HepG2 (cell line): ENCODE data around the gene TMEM187. TPM values are rescaled to one million over a fixed set of nuclear protein-coding genes. Genes with fewer than 3 reads are reported as not detected.

Experiments used
- CBX2 ChIP-seq, 2 experiments: fragments of 200-600 bp in 1 of 2; sonication (generic); formaldehyde crosslinking in 1 of 2; IDR thresholded peaks; 2 replicates each; pipeline versions ENCODE4 v1.7.0 to v1.8.1; 2018 to 2022; ENCODE audit warnings: low read depth in 2 of 2, low read length in 1 of 2, mild to moderate bottlenecking in 1 of 2, missing genetic modification reagents in 1 of 2
- FLYWCH1 ChIP-seq: sonication (generic); formaldehyde crosslinking; IDR thresholded peaks from 2 replicates; pipeline ENCODE4 v1.8.1; 2023; ENCODE audit warnings: mild to moderate bottlenecking, missing genetic modification reagents
- MED1 ChIP-seq: sonication (generic); formaldehyde crosslinking; IDR thresholded peaks from 2 replicates; pipeline ENCODE4 v1.4.0; 2020; ENCODE audit warnings: missing genetic modification reagents
- MIER3 ChIP-seq: IDR thresholded peaks from 2 replicates; pipeline ENCODE4 v1.6.1; 2016; ENCODE audit warnings: missing compliant biosample characterization, borderline replicate concordance
- MTF1 ChIP-seq: sonication (generic); formaldehyde crosslinking; IDR thresholded peaks from 2 replicates; pipeline ENCODE4 v1.5.0; 2020; ENCODE audit warnings: missing genetic modification reagents
- NR2F2 ChIP-seq: IDR thresholded peaks from 2 replicates; pipeline ENCODE4 v1.6.1; 2012; ENCODE audit warnings: low read depth, inconsistent platforms, borderline replicate concordance
- POLR2A ChIP-seq, 2 experiments: IDR thresholded peaks; 2 replicates each; pipeline ENCODE4 v1.6.1; 2011; ENCODE audit warnings: low read depth in 2 of 2, low read length in 2 of 2, mild to moderate bottlenecking in 1 of 2, moderate library complexity in 1 of 2; ENCODE audit not compliant: insufficient read depth in 1 of 2
- RFX5 ChIP-seq: IDR thresholded peaks from 2 replicates; pipeline ENCODE4 v1.6.1; 2011; ENCODE audit warnings: low read depth, low read length, improper control_type of control experiment
- RNF2 ChIP-seq: fragments of 450-650 bp; conservative IDR thresholded peaks from 2 replicates; pipeline ENCODE4 v1.6.1; 2016; ENCODE audit warnings: low read depth
- SIX4 ChIP-seq: sonication (generic); formaldehyde crosslinking; IDR thresholded peaks from 2 replicates; pipeline ENCODE4 v1.4.0; 2020; ENCODE audit warnings: missing genetic modification reagents
- SNAI1 ChIP-seq: sonication (generic); formaldehyde crosslinking; IDR thresholded peaks from 2 replicates; pipeline ENCODE4 v1.5.0; 2020; ENCODE audit warnings: mild to moderate bottlenecking, missing genetic modification reagents, borderline replicate concordance
- STAG1 ChIP-seq: sonication (generic); formaldehyde crosslinking; IDR thresholded peaks from 2 replicates; pipeline ENCODE4 v1.4.0; 2020; ENCODE audit warnings: missing genetic modification reagents
- ZFP36L1 ChIP-seq: sonication (generic); formaldehyde crosslinking; IDR thresholded peaks from 2 replicates; pipeline ENCODE4 v1.8.0; 2022; ENCODE audit warnings: mild to moderate bottlenecking, missing genetic modification reagents, moderate library complexity
- ZFP90 ChIP-seq: sonication (generic); formaldehyde crosslinking; IDR thresholded peaks from 2 replicates; pipeline ENCODE4 v1.8.0; 2022; ENCODE audit warnings: missing genetic modification reagents, mild to moderate bottlenecking, inconsistent platforms, borderline replicate concordance
- ZNF234 ChIP-seq: sonication (generic); formaldehyde crosslinking; conservative IDR thresholded peaks from 2 replicates; pipeline ENCODE4 v1.5.1; 2020; ENCODE audit warnings: mild to moderate bottlenecking, missing genetic modification reagents
- ZNF329 ChIP-seq: sonication (generic); formaldehyde crosslinking; IDR thresholded peaks from 2 replicates; pipeline ENCODE4 v1.9.0; 2021; ENCODE audit warnings: low read depth, mild to moderate bottlenecking, missing genetic modification reagents
- ZNF335 ChIP-seq: sonication (generic); formaldehyde crosslinking; IDR thresholded peaks from 2 replicates; pipeline ENCODE4 v1.4.0; 2020; ENCODE audit warnings: missing genetic modification reagents
- ZNF530 ChIP-seq: sonication (generic); formaldehyde crosslinking; IDR thresholded peaks from 2 replicates; pipeline ENCODE4 v1.5.0; 2020; ENCODE audit warnings: low read depth, mild to moderate bottlenecking, missing genetic modification reagents
- ZNF607 ChIP-seq: sonication (generic); formaldehyde crosslinking; IDR thresholded peaks from 2 replicates; pipeline ENCODE4 v1.5.1; 2020; ENCODE audit warnings: missing genetic modification reagents, mild to moderate bottlenecking, borderline replicate concordance
- ZNF616 ChIP-seq: sonication (generic); formaldehyde crosslinking; IDR thresholded peaks from 2 replicates; pipeline ENCODE4 v1.5.0; 2020; ENCODE audit warnings: low read depth, mild to moderate bottlenecking, missing genetic modification reagents
- ZNF773 ChIP-seq: sonication (generic); formaldehyde crosslinking; IDR thresholded peaks from 2 replicates; pipeline ENCODE4 v1.4.0; 2020; ENCODE audit warnings: missing genetic modification reagents, borderline replicate concordance
- ZSCAN21 ChIP-seq: sonication (generic); formaldehyde crosslinking; IDR thresholded peaks from 2 replicates; pipeline ENCODE4 v1.8.0; 2022; ENCODE audit warnings: mild to moderate bottlenecking, missing genetic modification reagents, moderate library complexity, borderline replicate concordance
- ZZZ3 ChIP-seq: sonication (generic); formaldehyde crosslinking; IDR thresholded peaks from 2 replicates; pipeline ENCODE4 v1.4.0; 2020; ENCODE audit warnings: missing genetic modification reagents, mild to moderate bottlenecking, borderline replicate concordance
- polyA plus RNA-seq, 8 experiments: library from polyadenylated mRNA; depleted of rRNA in 3 of 8; stranded (reverse) in 7 of 8; unstranded in 1 of 8; fragments of >200 nt; fragmentation: Illumina TruSeq in 4 of 8; extraction: Trizol in 4 of 8; gene quantifications; 2 replicates each; pipeline versions ENCODE4 v1.2.1 to v1.2.3, GENCODE V29; 2011 to 2016; ENCODE audit warnings: low read depth in 4 of 8, missing spikeins in 1 of 8, mixed read lengths in 1 of 8; ENCODE audit not compliant: insufficient read depth in 1 of 8
- total RNA-seq, 5 experiments: library from RNA; depleted of rRNA; stranded (reverse); fragments of >200 nt; fragmentation: Illumina TruSeq; extraction: Trizol; gene quantifications; 2 replicates each; pipeline ENCODE4 v1.2.3, GENCODE V29; 2016; ENCODE audit warnings: low read depth in 1 of 5
- TF ChIP-seq, protein P1 (sequence below): sonication (generic); formaldehyde crosslinking; IDR thresholded peaks from 2 replicates; pipeline ENCODE4; 2020; ENCODE audit warnings: missing genetic modification reagents, mild to moderate bottlenecking, borderline replicate concordance
- TF ChIP-seq, protein P2 (sequence below), 2 experiments: fragments of 450-650 bp in 1 of 2; sonication (generic) in 1 of 2; formaldehyde crosslinking; IDR thresholded peaks; 2 replicates each; pipeline versions ENCODE4 v1.5.0 to v1.8.0; 2020 to 2022; ENCODE audit warnings: mild to moderate bottlenecking in 1 of 2, missing genetic modification reagents in 1 of 2
- TF ChIP-seq, protein P3 (sequence below): sonication (generic); formaldehyde crosslinking; IDR thresholded peaks from 2 replicates; pipeline ENCODE4 v1.4.0; 2020; ENCODE audit warnings: missing genetic modification reagents, low read depth, mild to moderate bottlenecking, borderline replicate concordance

Gene TMEM187
- total and polyA plus RNA-seq, 2 of the 13 experiments (the other 11 are each of a cell fraction or from before 2014, with no cell fraction given), result 2.2 to 6.2 TPM

DNA sequence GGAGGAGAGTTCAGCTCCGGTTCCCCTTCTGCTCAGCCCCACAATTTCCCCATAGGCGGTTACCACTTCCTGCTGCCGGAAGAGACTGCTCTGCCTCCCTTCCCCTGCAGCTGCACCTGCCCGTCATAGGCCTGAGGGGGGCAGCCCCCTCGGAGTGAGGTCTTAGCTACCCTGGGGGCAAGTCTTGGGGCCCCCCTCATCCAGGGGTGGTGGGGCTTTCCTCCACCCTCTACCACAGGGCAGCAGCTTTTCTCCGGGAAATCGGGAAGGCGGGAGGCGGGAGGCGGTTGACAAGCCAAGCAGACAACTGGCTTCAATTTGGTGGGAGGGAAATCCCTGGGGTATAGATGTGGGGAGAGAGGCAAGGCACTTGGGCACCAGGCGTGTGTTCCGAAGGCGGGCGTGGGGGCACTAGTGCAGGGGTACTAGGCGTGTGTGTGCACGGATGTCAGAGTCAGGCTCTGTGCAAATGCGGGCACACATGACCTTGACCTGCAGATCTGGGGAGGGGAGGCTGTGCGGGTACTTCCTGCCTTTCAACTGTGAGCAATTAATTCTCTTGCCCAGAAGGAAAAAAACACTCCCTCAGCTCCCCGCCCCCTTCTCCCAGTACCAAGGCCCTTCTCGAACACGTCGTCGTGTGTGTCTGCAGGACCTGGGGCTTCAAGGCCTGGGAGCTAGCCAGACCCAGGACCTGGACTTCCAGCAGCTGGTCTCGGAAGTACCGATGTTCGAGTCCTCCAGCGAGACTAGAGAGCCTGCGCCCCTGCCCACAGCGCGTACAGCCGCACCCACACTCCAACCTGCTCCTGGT is 45.5 kb upstream of the TMEM187 start (continued):
- TF ChIP-seq ZNF234 (CRISPR knock-in tag), result no peak
- no peak for TF ChIP-seq ZZZ3 (CRISPR knock-in tag)
- peak in 1 of 2 experiments; percentile 48; a peak in 2 of 4 replicates for TF ChIP-seq POLR2A (IDR thresholded peaks at IDR 0.05; ENCODE audit: insufficient read depth in 1 of 2, low read depth in 2 of 2, low read length in 2 of 2)
- TF ChIP-seq, protein P1, sequence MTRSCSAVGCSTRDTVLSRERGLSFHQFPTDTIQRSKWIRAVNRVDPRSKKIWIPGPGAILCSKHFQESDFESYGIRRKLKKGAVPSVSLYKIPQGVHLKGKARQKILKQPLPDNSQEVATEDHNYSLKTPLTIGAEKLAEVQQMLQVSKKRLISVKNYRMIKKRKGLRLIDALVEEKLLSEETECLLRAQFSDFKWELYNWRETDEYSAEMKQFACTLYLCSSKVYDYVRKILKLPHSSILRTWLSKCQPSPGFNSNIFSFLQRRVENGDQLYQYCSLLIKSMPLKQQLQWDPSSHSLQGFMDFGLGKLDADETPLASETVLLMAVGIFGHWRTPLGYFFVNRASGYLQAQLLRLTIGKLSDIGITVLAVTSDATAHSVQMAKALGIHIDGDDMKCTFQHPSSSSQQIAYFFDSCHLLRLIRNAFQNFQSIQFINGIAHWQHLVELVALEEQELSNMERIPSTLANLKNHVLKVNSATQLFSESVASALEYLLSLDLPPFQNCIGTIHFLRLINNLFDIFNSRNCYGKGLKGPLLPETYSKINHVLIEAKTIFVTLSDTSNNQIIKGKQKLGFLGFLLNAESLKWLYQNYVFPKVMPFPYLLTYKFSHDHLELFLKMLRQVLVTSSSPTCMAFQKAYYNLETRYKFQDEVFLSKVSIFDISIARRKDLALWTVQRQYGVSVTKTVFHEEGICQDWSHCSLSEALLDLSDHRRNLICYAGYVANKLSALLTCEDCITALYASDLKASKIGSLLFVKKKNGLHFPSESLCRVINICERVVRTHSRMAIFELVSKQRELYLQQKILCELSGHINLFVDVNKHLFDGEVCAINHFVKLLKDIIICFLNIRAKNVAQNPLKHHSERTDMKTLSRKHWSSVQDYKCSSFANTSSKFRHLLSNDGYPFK, result peak; percentile 63; the same call in 1 of the 2 replicates
- TF ChIP-seq, protein P2, sequence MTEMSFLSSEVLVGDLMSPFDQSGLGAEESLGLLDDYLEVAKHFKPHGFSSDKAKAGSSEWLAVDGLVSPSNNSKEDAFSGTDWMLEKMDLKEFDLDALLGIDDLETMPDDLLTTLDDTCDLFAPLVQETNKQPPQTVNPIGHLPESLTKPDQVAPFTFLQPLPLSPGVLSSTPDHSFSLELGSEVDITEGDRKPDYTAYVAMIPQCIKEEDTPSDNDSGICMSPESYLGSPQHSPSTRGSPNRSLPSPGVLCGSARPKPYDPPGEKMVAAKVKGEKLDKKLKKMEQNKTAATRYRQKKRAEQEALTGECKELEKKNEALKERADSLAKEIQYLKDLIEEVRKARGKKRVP (CRISPR knock-in tag; IDR thresholded peaks at IDR 0.05), result no peak
- TF ChIP-seq ZNF329 (CRISPR knock-in tag), result 0 out of 2 replicates have a peak, but pooled peaks have one; percentile 12
- peak; percentile 22; the same call in 1 of the 2 replicates for TF ChIP-seq ZFP90 (CRISPR knock-in tag)
- no peak for TF ChIP-seq ZNF773 (CRISPR knock-in tag)
- TF ChIP-seq ZNF530 (CRISPR knock-in tag), result no peak
- TF ChIP-seq ZNF335 (CRISPR knock-in tag), result no peak
- TF ChIP-seq ZNF607 (CRISPR knock-in tag), result no peak
- TF ChIP-seq RNF2, result no peak
- no peak for TF ChIP-seq MIER3 (CRISPR knock-in tag)
- no peak; the same call in 1 of the 2 replicates for TF ChIP-seq NR2F2
- no peak for TF ChIP-seq SNAI1 (CRISPR knock-in tag)
- TF ChIP-seq ZSCAN21, result no peak
- TF ChIP-seq ZNF616, result no peak
- TF ChIP-seq RFX5, result no peak
- TF ChIP-seq FLYWCH1 (CRISPR knock-in tag), result no peak
- no peak for TF ChIP-seq SIX4 (CRISPR knock-in tag)
- no peak for TF ChIP-seq CBX2 (IDR thresholded peaks at IDR 0.05; ENCODE audit: low read depth, low read length)
- TF ChIP-seq CBX2 (CRISPR knock-in tag; IDR thresholded peaks at IDR 0.05; ENCODE audit: low read depth), result no peak
- no peak for TF ChIP-seq STAG1
- TF ChIP-seq MTF1, result no peak
- peak; percentile 77 for TF ChIP-seq MED1 (CRISPR knock-in tag)
- TF ChIP-seq, protein P3, sequence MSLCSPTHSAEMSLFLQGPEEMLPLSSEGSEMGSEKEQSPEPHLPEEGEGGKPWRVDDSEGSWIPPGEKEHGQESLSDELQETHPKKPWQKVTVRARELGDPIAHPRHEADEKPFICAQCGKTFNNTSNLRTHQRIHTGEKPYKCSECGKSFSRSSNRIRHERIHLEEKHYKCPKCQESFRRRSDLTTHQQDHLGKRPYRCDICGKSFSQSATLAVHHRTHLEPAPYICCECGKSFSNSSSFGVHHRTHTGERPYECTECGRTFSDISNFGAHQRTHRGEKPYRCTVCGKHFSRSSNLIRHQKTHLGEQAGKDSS, result no peak
- TF ChIP-seq ZFP36L1 (CRISPR knock-in tag), result no peak
